Activated CD8-positive, alpha-beta memory T cell treated with anti-CD3 and anti-CD28 coated beads for 36 hours (primary cell): Measurements from ENCODE around the gene TTC38. TPM values are rescaled to one million over a fixed set of nuclear protein-coding genes. Genes with fewer than 3 reads are reported as not detected.

ENCODE experiments used
- CTCF ChIA-PET: fragments of 350-600 bp; sonication (Branson Sonifier 250); formaldehyde crosslinking; loops from one replicate; lab custom pipeline; 2021; ENCODE audit warnings: antibody characterized with exemption; lab: Charles Lee
- POLR2A ChIA-PET: fragments of 350-600 bp; sonication (Branson Sonifier 250); formaldehyde crosslinking; loops from one replicate; lab custom pipeline; 2021; ENCODE audit warnings: antibody characterized with exemption; lab: Charles Lee
- total RNA-seq, 2 experiments: library from RNA; stranded (reverse); gene quantifications; one replicate each; pipeline ENCODE4 v1.2.3, GENCODE V29; 2021

Gene TTC38
- total RNA-seq, 2 experiments from 2014 or later: 20.8 to 22.7 TPM

DNA sequence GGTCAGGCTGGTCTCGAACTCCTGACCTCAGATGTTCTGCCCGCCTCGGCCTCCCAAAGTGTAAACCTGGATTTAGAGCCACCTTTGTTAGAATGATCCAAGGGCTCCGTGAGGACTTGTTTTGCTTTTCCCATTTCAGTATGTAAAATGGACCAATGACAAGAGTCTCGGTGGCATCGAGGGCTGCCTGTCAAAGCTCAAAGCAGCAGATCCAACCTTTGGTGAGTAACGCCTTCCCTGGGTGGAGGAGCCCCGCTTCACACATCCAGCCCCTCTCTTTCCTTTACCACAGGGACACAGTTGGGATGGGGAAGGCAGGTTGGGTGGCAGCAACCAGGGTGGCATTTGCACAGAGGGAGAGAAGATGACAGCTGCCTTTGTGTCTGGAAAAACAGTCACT, 4.4 kb downstream of the TTC38 start:
- POLR2A ChIA-PET: no interaction called here
- CTCF ChIA-PET: no interaction called here

DNA sequence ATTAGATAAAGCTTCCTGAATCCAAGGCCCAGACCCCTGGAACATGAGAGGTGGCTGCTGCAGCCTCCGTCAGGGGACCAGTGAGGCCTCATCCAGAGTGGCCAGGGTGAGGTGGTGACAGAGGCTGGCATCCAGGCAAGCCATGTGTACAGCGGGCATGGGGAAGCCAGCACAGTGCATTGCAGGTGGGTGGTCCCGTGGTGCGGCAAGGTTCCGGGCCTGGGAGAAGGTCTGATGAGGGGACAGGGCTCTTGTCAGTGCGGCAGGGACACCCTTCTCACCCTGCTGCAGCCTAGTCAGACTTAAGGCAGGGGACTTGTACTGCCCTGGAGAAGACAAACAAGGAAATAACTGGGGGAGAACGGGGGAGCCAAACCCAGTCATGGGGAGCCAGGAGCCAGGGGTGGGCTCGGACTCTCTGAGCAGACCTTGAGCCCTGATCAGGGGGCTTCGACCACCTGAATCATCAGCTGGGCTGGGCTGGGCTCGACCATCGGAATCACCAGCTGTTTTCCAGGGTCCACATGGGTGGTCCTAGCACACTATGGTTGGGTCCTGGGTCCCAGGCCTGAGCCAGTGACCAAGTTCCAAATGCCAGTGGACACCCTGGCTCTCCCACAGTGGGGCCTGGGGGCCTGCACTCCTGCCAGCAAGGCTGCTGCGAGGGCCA, 5.1 kb downstream of the TTC38 start:
- ChIA-PET POLR2A (no interaction called here), CTCF (no interaction called here)

- CTCF ChIA-PET: no interaction called here
- POLR2A ChIA-PET: no interaction called here
Measured at GRCh38 chr22:46273432-46274148, 5.8 kb downstream of the TTC38 start.

DNA sequence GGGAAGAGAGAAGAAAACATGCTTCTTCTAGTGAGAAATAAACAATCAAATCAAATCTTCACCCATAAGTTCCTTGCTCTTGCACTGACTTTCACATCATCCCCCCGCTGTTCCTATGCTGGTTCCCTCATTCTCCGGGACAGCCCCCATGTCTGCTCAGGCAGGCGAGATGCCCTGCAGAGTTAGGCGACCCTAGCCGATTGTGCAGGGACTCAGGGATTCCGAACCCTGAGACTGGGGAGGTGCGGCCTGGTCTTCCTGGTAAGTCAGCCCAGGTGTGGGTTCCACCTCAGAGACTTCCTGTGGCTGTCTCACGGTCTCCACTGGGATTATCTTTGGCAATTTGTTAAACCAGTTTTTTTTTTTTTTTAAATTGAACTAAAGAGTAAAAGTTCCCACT, 6.6 kb downstream of the TTC38 start:
- POLR2A ChIA-PET: no interaction called here
- CTCF ChIA-PET: no interaction called here

- ChIA-PET POLR2A (no interaction called here), CTCF (no interaction called here)
Measured at GRCh38 chr22:46275455-46276122, 7.8 kb downstream of the TTC38 start.

GRCh38 chr22:46276563-46276962, 8.8 kb downstream of the TTC38 start:
- POLR2A ChIA-PET: no interaction called here
- CTCF ChIA-PET: no interaction called here

- CTCF ChIA-PET: interaction anchor here (1.0 to 1.4 kb wide), 2 partner anchors 10 to 127 kb away, joined by 4 read pairs; no protein-coding TSS in a partner anchor
- POLR2A ChIA-PET: no interaction called here
Measured at GRCh38 chr22:46278656-46279645, 11.1 kb downstream of the TTC38 start.

GRCh38 chr22:46280063-46280817, 12.4 kb downstream of the TTC38 start:
- ChIA-PET CTCF (interaction anchor here (1.0 to 1.4 kb wide), 2 partner anchors 12 to 128 kb away, joined by 4 to 6 read pairs; no protein-coding TSS in a partner anchor), POLR2A (interaction anchor here (0.9 kb wide), 1 partner anchor 16 kb away, joined by 3 read pairs; no protein-coding TSS in a partner anchor)

- POLR2A ChIA-PET: interaction anchor here (0.6 to 0.9 kb wide), 2 partner anchors 13 to 15 kb away, joined by 3 to 5 read pairs; no protein-coding TSS in a partner anchor
- CTCF ChIA-PET: interaction anchor here (1.4 kb wide), 1 partner anchor 12 kb away, joined by 6 read pairs; no protein-coding TSS in a partner anchor
Measured at GRCh38 chr22:46280999-46281623, 13.3 kb downstream of the TTC38 start.

- POLR2A ChIA-PET: no interaction called here
- CTCF ChIA-PET: no interaction called here
Measured at GRCh38 chr22:46281866-46282678, 14.3 kb downstream of the TTC38 start.

DNA sequence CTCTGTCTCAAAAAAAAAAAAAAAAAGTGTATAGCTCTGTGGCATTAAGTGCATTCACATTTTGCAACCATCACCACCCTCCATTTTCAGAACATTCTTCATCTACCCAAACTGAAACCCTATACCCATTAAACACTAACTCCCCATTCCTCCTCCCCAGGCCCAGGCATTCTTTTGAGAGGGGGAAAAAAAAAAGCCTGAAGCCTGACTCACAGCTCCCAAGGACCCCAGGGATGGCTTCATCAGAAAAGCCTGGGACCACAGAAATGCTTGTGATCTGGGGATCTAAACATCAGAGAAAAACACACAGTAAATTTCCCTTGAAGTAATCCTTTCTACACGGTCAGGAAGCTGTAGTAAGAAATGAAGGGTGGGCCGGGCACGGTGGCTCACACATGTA, 18.2 kb downstream of the TTC38 start:
- ChIA-PET CTCF (interaction anchor here (0.7 to 1.2 kb wide), 2 partner anchors 35 to 280 kb away, joined by 3 read pairs; no protein-coding TSS in a partner anchor), POLR2A (interaction anchor here (0.6 kb wide), 1 partner anchor 10 kb away, joined by 3 read pairs; no protein-coding TSS in a partner anchor)

DNA sequence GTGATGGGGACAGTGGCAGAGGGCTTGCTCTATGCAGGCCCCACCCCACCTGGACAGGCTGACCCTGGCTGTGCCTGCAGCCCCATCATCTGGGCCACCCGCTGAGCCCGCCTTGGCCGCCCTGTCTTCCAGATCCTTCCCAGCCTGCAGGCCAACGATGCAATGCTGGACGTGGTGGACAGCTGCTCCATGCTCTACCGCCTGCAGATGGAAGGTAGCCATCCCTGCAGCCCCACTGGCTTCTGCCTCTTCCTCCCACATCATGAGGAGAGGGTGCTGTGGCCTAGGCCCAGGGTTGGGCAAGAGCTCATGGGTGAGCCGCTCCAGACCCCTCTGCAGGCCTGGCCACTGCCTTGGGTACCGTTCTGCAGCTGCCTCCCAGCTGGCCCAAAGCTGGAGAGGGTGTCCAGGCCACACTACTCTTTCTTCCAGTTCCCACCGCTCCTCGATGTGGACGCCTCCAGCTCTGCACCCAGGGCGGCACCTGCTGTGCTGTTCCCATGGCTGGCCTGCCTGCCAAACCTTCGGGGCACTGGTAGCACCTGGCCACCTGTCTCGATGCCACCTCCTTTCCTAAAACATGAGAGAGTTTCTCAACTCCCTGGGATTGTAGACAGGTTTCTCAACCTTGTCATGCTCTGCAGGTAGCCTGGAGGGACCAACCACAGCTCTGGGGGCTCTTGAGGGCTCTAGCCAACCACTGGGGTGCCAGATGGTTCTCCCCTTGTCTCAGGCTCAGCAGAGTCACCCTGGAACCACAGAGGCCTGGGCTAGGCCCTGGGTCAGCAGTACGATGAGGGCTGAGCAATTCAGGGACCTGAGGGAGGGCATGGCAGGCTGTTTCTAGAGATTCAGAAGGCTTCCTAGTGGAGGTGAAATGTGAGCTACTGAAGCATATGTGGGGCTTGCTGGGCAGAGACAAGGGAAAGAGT, 19.4 kb downstream of the TTC38 start:
- ChIA-PET POLR2A (interaction anchor here (1.1 kb wide), 1 partner anchor 20 kb away, joined by 5 read pairs; the partner anchor contains the start of gene TTC38), CTCF (no interaction called here)

GRCh38 chr22:46287873-46288751, 20.3 kb downstream of the TTC38 start:
- ChIA-PET POLR2A (interaction anchor here (0.5 to 1.1 kb wide), 2 partner anchors 21 to 1007 kb away, joined by 3 to 5 read pairs; partner anchors contain the start of gene TTC38), CTCF (interaction anchor here (0.6 to 1.4 kb wide), 4 partner anchors 10 to 171 kb away, joined by 3 to 4 read pairs (median 4); no protein-coding TSS in a partner anchor)

DNA sequence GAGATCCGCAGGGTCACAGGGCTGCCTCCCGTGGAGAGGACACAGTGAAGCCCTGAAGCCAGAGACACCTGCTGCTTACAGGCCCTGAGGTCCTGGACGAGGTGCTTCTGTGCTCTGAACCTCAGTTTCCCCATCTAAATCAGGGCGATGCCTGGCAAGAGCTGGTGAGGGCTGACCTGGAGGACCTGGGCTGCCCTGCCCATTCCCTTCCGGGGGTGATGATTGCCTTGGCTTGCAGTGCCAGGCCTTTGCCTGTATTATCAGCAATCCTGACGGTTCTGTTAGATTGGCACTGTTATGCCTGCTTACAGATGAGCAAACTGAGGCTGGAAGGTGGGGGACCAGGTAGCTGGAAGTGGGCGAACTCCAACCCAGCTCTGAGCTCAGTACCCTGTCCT, 21.0 kb downstream of the TTC38 start:
- POLR2A ChIA-PET: interaction anchor here (0.5 kb wide), 1 partner anchor 1008 kb away, joined by 3 read pairs; no protein-coding TSS in a partner anchor
- CTCF ChIA-PET: interaction anchor here (0.6 to 1.4 kb wide), 4 partner anchors 11 to 172 kb away, joined by 3 to 4 read pairs (median 4); no protein-coding TSS in a partner anchor
